Thoracic aorta (tissue), 2 donors: Measurements from ENCODE around the gene SALL3. TPM values are rescaled to one million over a fixed set of nuclear protein-coding genes. Genes with fewer than 3 reads are reported as not detected.

Experiments
- ATAC-seq: fragments of 150-250 bp; one replicate; pipeline ENCODE4 v1.8.0; 2017; ENCODE audit warnings: low read depth; ENCODE audit not compliant: insufficient number of reproducible peaks, low FRiP score
- DNase-seq: peaks from one replicate; pipeline ENCODE4 v3.0.0-alpha.2; 2020; ENCODE audit warnings: low spot score
- H3K27ac ChIP-seq, 2 donors: fragments of 200-600 bp; sonication (generic); 1 replicate in 1 of 2; 2 replicates in 1 of 2; pipeline ENCODE4 v1.5.1; 2016; ENCODE audit warnings: mild to moderate bottlenecking in 2 of 2, moderate library complexity in 2 of 2
- H3K27me3 ChIP-seq: fragments of 200-600 bp; sonication (generic); replicated peaks from 2 replicates; pipeline ENCODE4 v1.6.0; 2016; ENCODE audit warnings: mild to moderate bottlenecking; ENCODE audit not compliant: insufficient read depth
- H3K36me3 ChIP-seq: fragments of 200-600 bp; sonication (generic); one replicate; pipeline ENCODE4 v1.5.1; 2016
- H3K4me1 ChIP-seq, 2 donors: fragments of 200-600 bp; sonication (generic); 1 replicate in 1 of 2; 2 replicates in 1 of 2; pipeline versions ENCODE4 v1.5.1 to v1.6.0; 2016; ENCODE audit warnings: low read depth in 2 of 2, mild to moderate bottlenecking in 1 of 2; ENCODE audit not compliant: control insufficient read depth in 1 of 2
- H3K4me3 ChIP-seq: fragments of 200-600 bp; sonication (generic); 2 replicates; pipeline ENCODE4 v1.5.1; 2016; ENCODE audit warnings: mild to moderate bottlenecking
- H3K9me3 ChIP-seq: fragments of 200-600 bp; sonication (generic); 2 replicates; pipeline ENCODE4 v1.5.1; 2016
- CTCF ChIP-seq: fragments of 200-600 bp; sonication (generic); IDR thresholded peaks from one replicate; pipeline ENCODE4 v1.5.1; 2019; ENCODE audit warnings: antibody characterized with exemption
- total RNA-seq, 2 donors: library from RNA; depleted of rRNA; stranded (reverse); fragments of >200 nt; gene quantifications; one replicate each; pipeline versions ENCODE4 v1.1.0 to v1.2.3, GENCODE V29; 2016

The SALL3 gene
- total RNA-seq, 2 donors from 2014 or later, result not detected

DNA sequence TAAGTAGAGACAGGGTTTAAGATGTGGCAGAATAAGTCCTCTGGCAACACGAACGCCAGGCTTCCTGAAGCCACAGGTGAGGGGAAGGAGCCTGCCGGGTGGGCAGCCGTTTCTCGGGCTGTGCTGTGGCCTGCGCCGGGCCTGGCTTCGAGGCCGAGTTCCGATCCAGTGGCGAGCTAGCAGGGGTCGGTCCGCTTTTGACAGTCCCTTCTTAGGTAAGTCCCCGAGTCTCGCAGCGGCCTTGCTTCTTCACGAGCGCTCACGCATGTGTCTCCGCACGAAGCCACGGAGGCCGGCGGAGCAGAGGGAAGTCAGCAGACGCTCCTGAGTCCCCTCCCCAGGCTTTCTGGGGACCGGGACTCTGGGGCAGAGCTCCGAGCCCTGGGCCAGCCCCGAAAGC lies 26.0 kb downstream of the SALL3 start:
- Histone ChIP-seq H3K27ac (no peak overlapping the region), H3K27me3 (no peaks in the 10 kb centered on the region), H3K36me3 (no peaks in the 10 kb centered on the region), H3K4me3 (no peak overlapping the region), H3K4me1 (no peaks in the 10 kb centered on the region), H3K9me3 (no peaks in the 10 kb centered on the region)
- DNase-seq (no peak), ATAC-seq (no peak)
- TF ChIP-seq CTCF, result no peak

GRCh38 chr18:79006106-79006795 lies 26.6 kb downstream of the SALL3 start:
- no peak overlapping the region for H3K27ac ChIP-seq
- ATAC-seq (no peak), DNase-seq (no peak)
- H3K4me3 ChIP-seq, result no peak overlapping the region
- no peak for TF ChIP-seq CTCF
- no peaks in the 10 kb centered on the region for H3K36me3 ChIP-seq
- H3K4me1 ChIP-seq, result no peaks in the 10 kb centered on the region
- no peaks in the 10 kb centered on the region for H3K9me3 ChIP-seq
- H3K27me3 ChIP-seq, result no peaks in the 10 kb centered on the region

- no peak for TF ChIP-seq CTCF
- Histone ChIP-seq H3K27me3 (no peaks in the 10 kb centered on the region), H3K4me3 (no peak overlapping the region), H3K27ac (no peak overlapping the region), H3K9me3 (no peaks in the 10 kb centered on the region), H3K36me3 (no peaks in the 10 kb centered on the region), H3K4me1 (no peaks in the 10 kb centered on the region)
- DNase-seq (no peak), ATAC-seq (no peak)
Observed at GRCh38 chr18:79007440-79007839, 27.8 kb downstream of the SALL3 start.

DNA sequence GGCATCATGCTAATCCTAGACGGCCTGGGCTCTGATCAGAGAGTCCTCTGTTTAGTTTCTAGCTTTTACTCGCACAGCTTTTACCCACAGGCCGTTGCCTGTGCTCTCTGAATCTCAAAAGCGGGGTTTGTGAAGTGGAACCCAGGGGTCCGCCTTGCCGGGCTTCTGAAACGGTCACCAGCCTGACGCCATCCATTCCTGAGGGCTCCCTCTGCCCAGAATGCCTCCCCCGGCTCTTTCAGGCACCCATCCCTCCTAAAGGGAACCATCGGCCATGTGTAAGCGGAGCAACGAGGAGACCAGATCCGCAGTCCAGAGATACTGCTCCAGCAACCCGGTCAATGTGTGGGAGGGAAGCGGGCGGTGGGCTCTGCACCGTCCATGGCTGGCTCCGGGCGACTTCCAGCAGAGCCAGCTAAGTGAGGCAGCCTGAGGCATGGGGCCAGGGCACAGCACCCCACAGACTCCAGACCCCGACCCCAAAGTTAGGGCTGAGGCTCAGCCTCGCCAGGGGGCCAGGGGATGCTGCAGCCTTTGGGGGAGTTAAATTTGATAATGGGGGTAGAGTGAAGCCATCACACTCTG lies 28.8 kb downstream of the SALL3 start:
- TF ChIP-seq CTCF, result no peak
- no peak for DNase-seq
- Histone ChIP-seq H3K4me1 (no peaks in the 10 kb centered on the region), H3K27ac (no peak overlapping the region), H3K36me3 (no peaks in the 10 kb centered on the region), H3K9me3 (no peaks in the 10 kb centered on the region), H3K27me3 (no peaks in the 10 kb centered on the region), H3K4me3 (no peak overlapping the region)
- no peak for ATAC-seq

- H3K27ac ChIP-seq, result no peak overlapping the region
- H3K4me3 ChIP-seq, result no peak overlapping the region
- H3K27me3 ChIP-seq, result no peaks in the 10 kb centered on the region
- H3K4me1 ChIP-seq, result no peaks in the 10 kb centered on the region
- H3K36me3 ChIP-seq, result no peaks in the 10 kb centered on the region
- no peaks in the 10 kb centered on the region for H3K9me3 ChIP-seq
- no peak for TF ChIP-seq CTCF
- ATAC-seq (no peak), DNase-seq (no peak)
Observed at GRCh38 chr18:79010802-79011201, 31.2 kb downstream of the SALL3 start.
